IPS-NIHi7 (cell line): Measurements from ENCODE around the gene SRRM4.

Experiments used
- DNase-seq: peaks from one replicate; pipeline ENCODE4 v3.0.0; 2012; ENCODE audit warnings: mixed read lengths; ENCODE audit errors: extremely low spot score

SRRM4 gene

DNA sequence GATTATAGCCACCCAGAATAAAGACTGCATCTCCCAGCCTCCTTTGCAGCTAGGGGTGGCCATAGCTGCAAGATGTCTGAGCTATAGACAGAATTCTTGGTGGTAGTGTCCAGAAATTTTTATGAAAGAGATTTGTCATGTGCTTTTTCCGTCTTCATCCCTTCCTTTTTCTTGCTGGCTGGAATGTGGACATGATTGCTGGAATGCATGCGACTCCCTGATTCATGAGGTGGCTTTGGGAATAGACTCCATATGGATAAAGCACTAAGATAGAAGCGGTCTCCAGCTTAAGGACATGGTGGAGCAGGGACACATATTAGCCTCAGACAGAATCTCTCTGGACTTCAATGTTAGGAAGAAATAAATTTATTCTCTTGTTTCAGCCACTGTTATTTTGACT is 187.4 kb downstream of the SRRM4 start:
- no peak for DNase-seq

DNA sequence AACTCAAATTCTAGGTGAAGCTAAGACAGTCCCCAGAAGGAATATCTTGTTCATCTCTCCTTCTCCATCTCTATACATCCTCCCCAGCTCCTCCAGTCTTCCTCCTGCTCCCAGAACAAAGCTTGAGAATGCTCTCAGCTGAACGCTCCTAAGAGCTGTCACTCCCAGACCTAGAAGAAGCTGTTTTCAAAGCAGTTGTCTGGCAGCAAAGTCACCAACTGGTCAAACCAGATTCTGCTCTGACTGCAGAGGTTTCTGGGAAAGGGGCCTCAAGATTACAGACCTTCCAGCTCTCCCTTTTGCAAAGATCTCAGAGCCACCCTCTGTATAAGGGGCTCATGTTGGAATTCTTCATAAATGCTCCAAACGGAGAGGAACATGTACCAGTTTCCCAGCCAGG is 187.8 kb downstream of the SRRM4 start:
- no peak for DNase-seq

DNA sequence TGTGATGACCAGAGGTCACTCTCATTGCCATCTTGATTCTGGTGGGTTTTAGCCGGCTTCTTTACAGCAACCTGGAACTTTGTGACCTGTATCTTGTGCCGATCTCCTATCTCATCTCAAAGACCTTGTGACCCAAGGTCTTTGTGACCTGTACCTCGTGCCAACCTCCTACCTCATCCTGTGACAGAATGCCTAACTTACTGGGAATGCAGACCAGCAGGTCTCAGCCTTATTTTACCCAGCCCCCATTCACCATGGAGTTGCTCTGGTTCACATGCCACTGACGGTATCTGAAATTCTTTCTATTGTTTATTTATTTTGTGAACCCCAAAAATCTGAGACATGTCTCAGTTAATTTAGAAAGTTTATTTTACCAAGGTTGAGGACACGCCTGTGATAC is 189.9 kb downstream of the SRRM4 start:
- DNase-seq, result no peak

DNA sequence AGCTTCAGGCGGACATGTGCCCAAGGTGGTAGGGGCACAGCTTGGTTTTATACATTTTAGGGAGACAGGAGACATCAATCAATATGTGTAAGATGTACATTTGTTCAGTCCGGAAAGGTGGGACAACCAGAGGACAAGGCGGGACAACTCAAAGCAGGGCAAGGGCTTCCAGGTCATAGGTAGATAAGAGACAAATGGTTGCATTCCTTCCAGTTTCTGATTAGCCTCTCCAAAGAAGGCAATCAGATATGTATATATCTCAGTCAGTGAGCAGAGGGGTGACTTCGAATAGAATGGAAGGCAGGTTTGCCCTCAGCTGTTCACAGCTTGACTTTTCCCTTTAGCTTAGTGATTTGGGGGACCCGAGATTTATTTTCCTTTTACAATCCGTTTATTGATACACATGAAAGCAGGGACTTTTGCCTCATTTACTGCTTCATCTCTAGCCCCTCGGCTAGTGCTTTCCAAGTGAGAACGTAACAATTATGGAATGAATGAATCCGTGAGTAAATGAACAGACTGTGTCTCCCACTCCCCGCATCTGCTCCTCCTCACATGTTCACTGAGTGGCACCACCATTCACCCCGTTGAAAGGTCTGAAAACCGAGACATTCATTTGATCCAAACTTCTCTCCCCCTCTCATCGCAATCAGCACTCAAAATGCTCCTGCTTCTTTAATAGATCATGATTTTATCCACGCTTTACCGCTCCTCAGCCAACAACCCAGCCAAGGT is 190.5 kb downstream of the SRRM4 start:
- DNase-seq, result no peak

DNA sequence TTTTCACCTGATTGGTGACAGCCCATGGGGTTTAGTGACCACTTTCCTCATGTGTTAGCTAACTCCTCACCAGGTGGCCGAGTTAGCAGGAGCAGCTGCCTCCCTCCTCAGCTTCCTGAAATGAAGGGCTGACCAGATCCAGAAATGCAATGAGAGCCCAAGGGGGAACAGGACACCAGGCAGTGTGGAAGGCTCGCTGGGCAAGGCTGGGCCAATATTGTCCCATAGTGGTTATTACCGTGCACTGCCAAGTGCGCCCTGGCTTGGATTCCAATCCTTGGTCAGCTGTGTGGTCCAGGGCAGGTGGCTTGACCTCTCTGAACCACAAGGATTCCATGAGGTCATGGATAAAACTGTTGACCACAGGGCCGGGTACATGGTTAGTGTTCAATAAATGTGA is 193.7 kb downstream of the SRRM4 start:
- DNase-seq, result no peak

DNA sequence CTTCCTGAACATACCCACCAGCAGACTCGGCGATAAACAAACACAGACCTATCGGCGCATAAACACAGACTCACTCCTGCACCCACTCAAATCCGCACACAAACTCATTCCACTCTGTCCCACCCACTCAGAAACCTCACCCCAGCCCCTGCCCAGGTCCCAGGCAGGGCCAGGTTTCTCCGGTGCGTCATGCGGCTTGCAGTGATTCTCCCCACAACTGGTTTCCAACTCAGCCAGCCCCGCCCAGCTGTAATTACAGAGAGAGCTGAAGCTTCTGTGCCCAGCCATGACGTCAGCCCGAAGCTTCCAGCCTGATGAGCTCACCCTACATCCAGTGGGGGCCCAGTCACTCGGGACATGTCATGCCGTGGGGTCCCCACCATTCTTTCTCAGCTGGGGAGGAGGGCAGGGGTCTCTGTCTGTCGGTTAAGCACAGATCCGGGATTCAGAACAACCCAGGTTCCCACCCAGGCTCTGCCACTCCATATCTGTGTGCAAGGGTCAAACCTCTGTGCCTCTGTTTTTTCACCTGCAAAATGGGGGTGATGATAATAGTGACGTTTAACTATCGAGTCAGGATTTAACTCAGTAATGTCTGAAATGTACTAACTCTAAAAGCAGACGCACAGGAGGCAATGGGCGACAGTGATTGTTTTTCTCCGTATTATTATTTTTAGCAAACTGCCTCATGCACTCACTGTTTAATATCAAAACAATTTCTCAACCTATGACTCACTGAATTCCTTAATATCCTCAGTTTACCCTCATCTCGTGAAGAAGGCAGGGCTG is 195.1 kb downstream of the SRRM4 start:
- DNase-seq, result peak; percentile 31

DNA sequence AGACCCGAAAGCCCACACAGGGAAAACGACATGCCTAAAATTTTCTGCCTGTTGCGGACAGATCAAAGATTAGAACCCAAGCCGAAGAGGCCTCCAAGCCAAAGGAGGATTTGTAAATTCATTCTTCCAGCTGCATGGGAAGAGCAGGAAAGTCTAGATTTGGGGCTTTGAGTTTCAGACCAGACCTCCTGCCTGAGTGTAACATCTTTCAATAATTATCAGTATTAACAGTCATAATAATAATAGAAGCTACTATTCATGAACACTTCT is 195.7 kb downstream of the SRRM4 start:
- no peak for DNase-seq

DNA sequence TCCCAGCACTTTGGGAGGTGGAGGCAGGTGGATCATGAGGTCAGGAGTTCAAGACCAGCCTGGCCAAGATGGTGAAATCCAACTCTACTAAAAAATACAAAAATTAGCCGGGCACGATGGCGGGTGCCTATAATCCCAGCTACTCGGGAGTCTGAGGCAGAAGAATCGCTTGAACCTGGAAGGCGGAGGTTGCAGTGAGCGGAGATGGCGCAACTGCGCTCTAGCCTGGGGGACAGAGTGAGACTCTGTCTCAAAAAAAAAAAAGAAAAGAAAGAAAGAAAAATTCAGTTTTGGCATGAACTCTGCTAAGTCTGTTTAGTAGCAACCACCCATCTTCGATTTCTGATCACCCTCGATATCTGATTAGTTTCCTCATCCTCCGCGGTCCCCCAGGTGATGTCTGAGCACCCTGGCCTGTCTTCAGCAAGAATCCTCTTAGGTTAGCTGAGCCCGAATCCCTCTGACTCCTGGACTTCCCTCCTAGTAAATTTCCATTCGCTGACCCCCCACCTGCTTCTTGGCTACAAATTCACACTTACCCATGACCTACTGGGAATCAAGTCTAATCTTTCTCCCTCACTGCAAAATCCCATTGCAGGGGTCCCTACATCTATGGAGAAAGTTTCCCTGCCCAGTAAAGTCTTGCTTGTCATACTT is 196.5 kb downstream of the SRRM4 start:
- DNase-seq, result no peak

DNA sequence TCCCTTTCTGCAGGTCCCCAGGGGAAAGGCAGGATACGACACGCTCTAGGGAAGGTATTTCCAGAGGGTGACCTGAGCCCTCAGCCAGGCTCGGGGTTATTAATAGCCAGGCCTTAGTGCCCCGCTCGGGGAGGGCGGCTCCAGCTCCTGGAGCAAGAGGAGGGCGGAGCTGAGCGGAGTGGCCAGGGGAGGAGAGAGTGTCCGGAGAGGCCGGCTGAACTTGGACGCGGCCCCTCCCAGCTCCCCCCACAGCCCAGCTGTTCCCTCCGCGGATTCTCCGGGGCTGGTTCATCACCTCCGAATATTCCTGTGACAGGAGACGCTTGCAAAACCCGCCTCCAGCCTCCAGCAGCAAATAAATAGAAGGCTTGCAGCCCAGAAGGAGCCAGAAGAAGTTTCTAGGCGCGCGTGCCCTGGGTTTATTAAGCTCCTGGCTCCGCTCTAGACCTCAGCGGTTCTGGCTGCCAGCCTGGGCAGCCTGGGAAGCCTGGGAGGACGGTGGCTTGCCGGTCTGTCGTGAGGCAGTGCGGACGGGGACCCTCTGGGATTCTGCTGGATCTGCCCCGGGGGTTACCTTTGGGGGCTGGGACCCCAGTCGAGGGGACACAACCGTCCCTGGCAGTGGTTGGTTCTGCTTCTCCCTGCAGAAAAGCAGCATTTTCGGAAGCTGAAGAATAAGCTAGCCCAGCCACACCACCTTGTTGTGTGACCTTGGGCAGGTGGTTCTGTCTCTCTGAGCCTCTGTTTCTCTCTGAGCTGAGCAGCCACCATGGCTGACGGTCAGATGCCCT is 197.4 kb downstream of the SRRM4 start, which contains the start of gene HSPB8:
Gene HSPB8, plus strand, starts transcription at position 388 of the 791 bp plus-strand sequence. Its CDS starts 382 bp downstream, at position 770.
- peak; percentile 79 for DNase-seq

DNA sequence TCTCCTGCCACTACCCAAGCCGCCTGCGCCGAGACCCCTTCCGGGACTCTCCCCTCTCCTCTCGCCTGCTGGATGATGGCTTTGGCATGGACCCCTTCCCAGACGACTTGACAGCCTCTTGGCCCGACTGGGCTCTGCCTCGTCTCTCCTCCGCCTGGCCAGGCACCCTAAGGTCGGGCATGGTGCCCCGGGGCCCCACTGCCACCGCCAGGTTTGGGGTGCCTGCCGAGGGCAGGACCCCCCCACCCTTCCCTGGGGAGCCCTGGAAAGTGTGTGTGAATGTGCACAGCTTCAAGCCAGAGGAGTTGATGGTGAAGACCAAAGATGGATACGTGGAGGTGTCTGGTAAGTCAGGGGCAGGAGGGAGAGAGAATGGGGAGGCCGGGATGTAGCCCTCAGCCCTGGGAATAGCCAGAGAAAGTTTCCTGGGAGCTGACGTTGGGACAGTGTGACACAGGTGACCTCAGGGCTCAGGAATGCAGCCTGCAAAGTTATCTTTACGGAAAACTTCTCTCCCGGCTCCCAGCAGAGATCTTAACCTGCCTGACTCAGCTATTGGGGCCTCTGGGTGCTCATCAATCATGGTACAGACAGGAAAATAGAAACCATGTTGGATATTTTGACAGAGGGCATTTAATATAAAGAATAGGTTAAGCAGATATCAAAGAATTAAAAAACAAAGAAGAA is 198.1 kb downstream of the SRRM4 start:
- DNase-seq, result peak; percentile 70

DNA sequence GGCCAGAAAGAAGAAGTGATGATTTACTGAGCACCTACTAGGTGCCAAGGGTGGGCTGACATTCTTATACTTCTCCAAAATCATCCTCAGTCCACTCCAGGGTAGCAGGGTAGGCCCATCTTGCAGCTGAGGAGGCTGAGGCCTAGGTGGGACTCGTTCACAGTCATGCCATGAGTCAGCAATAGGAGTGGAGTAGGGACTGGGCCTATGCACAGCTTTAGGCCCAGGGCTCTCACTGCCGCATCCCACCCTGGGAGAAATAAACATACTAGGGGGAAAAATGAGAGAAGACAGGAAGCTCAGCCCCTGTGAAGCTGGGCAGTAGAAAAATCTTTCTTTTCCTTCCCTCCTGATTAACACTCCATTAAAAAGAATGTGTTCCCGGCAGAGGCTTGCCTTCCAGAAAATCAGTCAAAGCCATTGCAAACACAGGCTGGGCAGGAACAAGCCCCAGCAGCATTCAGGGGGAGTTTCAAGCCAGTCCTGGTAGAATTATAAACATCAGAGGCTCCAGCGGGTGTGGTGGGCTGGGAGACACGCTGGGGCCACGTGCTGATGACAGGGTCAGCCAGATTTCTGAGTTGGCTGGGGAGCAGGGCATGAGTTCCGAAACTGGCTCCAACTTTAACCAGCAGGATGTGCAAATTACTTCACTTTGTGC is 199.2 kb downstream of the SRRM4 start:
- DNase-seq, result peak; percentile 43

DNA sequence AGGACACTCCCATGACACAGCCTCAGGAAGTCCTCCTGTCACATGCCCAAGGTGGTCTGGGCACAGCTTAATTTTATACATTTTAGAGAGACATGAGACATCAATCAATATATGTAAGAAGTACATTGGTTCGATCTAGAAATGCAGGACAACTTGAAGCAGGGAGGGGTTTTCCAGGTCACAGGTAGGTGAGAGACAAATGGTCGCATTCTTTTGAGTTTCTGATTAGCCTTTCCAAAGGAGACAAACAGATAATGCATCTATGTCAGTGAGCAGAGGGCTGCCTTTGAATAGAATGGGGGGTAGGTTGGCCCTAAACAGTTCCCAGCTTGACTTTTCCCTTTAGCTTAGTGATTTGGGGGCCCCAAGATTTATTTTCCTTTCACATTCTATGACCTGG is 199.9 kb downstream of the SRRM4 start:
- DNase-seq, result no peak

DNA sequence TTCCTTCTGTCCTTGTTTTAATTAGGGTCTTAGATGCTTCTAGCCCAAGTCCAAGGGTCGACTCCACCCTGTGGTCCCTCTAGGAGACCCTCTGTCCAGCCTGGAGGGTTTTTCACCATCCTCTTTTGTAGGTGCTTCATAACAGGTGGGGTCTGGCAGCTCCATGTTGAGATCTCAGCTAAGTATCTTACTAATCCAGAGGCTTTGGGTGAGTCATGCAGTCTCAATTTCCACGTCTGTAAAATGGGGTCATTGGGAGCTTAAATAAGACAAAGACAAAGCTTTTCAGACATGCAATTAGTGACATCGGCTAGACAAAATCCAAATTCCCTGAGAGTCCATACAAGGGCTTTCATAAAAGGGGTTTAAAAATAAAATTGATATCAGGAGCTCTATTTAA is 200.6 kb downstream of the SRRM4 start:
- DNase-seq, result no peak

DNA sequence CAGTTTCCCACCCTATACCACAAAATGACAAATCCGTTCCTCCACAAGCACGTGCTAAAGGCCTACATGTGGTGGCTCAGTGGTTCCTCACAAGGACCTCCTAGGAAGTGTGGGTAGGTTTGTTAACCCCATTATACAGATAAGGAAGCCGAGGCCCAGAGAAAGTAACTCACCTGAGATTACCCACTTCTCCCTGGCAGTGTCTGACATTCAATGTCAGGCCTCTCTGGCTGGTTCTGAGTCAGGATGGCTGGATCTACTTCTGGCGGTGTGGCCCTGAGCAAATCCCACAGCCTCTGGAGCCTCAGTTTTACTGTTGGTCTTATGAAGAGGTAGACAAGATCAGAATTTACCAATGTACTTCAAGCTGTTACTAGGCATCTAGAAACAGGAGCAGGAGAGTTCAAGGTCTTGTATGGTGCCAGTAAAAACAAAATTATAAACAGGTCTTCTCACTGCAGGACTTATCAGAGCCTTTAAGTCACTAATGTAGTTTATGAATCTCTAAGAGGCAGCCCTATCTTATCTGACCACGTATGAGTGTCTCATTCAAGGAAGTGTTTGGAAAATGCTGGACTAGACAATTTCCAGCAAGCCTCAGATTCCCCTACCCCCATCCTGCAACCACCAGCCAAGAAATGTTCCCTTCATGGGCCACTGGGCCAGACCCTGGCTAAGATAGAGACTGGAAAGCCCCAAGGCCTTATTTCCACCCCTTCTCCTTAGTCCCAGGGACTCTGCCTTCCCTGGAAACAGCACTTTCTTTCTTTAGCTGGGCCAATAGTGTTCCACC is 201.6 kb downstream of the SRRM4 start:
- DNase-seq, result no peak

DNA sequence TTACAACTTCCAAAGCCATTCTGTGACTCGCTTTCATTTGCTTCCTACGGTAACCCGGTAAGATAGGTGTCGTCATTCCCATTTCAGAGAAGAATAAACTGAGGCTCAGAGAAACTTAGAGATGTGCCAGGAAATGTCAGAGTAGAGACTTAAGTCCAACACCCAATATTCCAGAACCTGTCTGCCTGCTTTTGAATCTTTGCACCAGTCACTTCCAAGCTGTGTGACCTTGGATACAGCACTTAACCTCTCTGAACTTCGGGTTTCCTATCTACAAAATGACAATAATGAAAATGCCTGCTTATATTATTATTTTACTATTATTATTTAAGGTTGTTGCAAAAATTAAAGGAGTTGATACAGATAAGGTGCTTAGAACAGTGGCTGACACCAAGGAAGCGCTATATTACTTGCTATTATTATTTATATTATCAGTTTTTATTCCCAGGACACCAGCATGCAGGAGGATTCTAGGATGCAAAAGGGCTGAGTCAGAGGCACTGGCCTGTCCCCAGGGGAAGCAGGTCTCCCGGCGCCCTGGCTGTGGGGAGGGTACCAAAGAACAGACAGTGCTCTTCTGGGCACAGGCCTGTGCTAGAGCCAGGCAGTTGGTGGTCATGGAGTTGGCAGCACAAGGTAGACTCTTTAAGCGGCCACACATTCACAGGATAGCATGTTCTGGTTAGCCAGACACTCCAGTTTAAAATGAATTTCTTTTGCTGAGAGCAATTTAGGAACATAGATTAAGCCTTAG is 202.8 kb downstream of the SRRM4 start:
- DNase-seq, result no peak

DNA sequence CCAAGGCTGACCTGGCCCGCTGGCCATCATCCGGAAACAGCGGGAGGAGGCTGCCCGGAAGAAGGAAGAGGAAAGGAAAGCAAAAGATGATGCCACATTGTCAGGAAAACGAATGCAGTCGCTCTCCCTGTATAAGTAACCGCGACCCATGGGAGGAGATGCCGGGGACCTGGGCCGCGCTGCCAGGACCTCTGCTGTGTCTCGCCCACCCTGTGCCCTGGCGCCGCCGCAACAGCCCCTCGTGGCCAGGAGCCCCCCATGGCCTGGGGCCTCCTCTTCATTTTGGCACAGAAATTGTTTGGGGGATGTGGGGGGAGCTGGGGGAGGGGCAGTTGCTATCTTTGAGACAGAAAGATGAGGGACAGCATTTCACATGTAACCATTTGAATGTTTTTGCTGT is 213.9 kb downstream of the SRRM4 start:
- DNase-seq, result no peak

DNA sequence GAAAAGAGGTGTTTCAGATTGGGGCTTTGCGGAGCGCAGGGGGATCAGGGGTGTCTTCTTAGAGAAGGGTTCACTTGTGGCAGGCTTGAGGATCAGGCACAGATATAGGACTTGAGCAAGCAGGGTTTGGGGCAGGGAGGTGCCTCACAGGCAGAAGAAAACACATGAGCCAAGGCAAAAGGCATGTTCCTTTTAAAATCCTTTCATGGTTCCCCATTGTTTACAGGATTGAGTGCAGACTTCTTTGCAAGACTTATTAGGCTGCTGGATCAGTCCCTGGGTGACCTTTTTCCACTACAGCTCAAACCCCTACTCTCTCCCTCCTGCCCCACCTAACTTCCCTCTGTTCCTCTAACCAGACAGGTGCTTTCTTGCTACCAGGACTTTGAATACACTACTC is 217.1 kb downstream of the SRRM4 start:
- DNase-seq, result no peak

DNA sequence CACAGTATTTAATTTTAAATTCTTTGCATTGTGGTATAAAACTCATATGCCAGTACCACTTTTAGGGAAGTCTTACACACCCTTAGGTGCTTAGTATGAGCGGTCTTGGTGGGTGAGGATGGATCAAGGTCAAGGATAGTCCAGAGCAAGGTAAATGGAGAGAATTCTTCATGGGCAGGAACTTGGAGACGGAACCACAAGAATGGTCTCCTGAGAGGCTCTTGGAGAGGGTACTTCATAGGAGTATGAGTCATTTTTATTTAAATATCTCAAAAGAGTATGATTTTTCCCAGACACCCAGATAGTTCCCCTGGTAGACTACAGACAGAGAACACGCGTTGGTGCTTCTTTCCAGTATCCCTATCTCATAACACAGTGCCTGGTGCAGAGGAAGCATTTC is 219.3 kb downstream of the SRRM4 start:
- DNase-seq, result no peak

DNA sequence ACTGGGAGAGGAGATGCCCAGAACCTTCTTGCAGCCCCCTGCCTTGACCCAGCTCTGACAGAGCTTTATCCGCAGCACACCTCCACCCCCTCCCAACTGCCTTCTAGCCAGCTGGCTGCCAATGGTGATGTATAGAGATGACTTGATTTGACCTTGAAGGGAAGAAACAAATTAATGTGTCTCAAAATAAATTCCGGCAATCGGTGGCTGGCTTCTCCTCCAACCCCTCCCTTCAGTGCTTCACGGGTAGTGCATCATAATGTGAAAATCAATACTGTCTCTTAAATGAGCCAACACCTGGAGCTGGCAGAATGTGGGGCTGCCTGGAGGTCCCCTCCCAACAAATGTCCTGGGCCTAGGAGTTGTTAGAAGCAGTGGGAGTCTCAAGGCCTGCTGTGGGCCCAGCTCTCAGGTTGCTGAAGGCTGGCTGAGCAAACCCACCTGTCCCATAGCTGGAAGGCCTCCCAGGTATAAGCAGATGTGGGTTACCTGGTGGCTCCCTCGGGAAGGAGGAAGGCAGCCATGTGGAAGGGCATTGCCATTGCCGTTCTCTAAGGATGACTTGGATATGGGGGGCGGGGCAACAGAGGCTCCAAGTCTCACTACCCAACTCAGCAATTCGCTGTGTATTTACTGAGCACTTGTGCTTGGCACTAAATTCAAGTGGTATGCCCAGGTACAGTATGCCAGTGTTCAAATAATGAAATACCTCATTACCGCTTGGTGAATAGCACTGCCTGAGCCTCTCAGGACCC is 220.6 kb downstream of the SRRM4 start:
- peak; percentile 46 for DNase-seq
